ENCODE results near the gene ZBTB38.

ZBTB38 gene

DNA sequence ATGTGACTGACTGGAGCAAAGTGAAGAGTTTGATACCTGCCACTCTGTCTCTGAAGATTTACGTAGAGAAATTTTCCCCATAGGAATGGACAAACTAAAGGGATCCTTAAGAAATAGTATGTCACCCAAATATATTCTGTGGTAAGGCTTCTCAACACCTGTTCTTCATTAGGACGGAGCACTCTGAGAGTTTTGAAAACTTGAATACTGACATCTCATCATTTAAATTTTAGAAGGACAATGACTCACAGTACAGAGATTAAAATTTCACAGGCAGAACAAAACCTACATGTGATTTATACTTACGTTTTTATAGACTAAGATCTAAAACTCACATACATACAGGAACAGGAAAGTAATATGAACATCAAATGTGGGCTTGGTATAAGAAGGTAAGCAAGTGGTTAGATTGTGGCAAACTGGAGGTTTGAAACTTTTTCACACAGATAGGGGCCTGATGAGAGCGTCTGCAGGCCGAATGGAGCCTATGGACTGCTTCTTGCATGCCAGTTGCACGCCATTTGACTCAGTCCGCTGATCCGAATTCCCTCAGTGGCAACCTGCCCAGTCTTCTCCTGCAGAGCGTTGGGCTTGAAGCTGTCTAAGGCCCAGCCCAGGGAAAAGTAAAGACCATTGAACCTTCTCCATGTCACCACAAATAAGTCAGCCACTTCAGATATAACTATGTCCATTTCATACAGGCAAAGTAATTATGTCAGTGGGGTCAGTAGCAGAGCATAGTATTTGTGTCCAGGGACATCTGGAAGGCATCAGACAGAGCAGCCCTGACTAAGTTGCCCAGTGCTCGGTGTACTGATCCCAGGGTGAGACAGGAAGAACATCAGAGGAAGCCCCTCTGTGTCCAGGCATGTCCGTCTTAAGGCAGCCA is 45.7 kb downstream of the ZBTB38 start:
- Histone ChIP-seq H3K9me3 (ENCODE audit: control insufficient read depth in 5 of 5, low read length in 5 of 5) (no peaks in the 10 kb centered on the region), H3K27me3 (ENCODE audit: control insufficient read depth in 5 of 5, insufficient read depth in 4 of 5, low read length in 5 of 5) (no peaks in the 10 kb centered on the region), H3K36me3 (ENCODE audit: control insufficient read depth in 5 of 5, insufficient read depth in 5 of 5, low read length in 5 of 5) (peaks cover 8 to 41% (median 31%) of the 10 kb centered on the region in 5 donors), H3K27ac (ENCODE audit: low read depth, low read length) (peak overlapping the region; percentile 99), H3K9ac (ENCODE audit: low read length in 5 of 5) (peak overlapping the region in 1 of 5 donors; percentile 87), H3K4me3 (ENCODE audit: low read depth in 1 of 5, low read length in 5 of 5) (no peak overlapping the region), H3K4me1 (ENCODE audit: control insufficient read depth in 5 of 5, insufficient read depth in 5 of 5, low read length in 5 of 5) (peaks cover 13 to 58% (median 56%) of the 10 kb centered on the region in 5 donors)

GRCh38 chr3:141414800-141415462 is 46.6 kb downstream of the ZBTB38 start:
- Histone ChIP-seq H3K36me3 (ENCODE audit: control insufficient read depth in 5 of 5, insufficient read depth in 5 of 5, low read length in 5 of 5) (peaks cover 8 to 39% (median 31%) of the 10 kb centered on the region in 5 donors), H3K9me3 (ENCODE audit: control insufficient read depth in 5 of 5, low read length in 5 of 5) (no peaks in the 10 kb centered on the region), H3K27me3 (ENCODE audit: control insufficient read depth in 5 of 5, insufficient read depth in 4 of 5, low read length in 5 of 5) (no peaks in the 10 kb centered on the region), H3K27ac (ENCODE audit: low read depth, low read length) (no peak overlapping the region), H3K9ac (ENCODE audit: low read length in 5 of 5) (no peak overlapping the region), H3K4me1 (ENCODE audit: control insufficient read depth in 5 of 5, insufficient read depth in 5 of 5, low read length in 5 of 5) (peaks cover 13 to 56% (median 50%) of the 10 kb centered on the region in 5 donors), H3K4me3 (ENCODE audit: low read depth in 1 of 5, low read length in 5 of 5) (no peak overlapping the region)

GRCh38 chr3:141415953-141416352 is 47.6 kb downstream of the ZBTB38 start:
- Histone ChIP-seq H3K9me3 (ENCODE audit: control insufficient read depth in 5 of 5, low read length in 5 of 5) (no peaks in the 10 kb centered on the region), H3K27me3 (ENCODE audit: control insufficient read depth in 5 of 5, insufficient read depth in 4 of 5, low read length in 5 of 5) (no peaks in the 10 kb centered on the region), H3K27ac (ENCODE audit: low read depth, low read length) (no peak overlapping the region), H3K9ac (ENCODE audit: low read length in 5 of 5) (no peak overlapping the region), H3K36me3 (ENCODE audit: control insufficient read depth in 5 of 5, insufficient read depth in 5 of 5, low read length in 5 of 5) (peaks cover 8 to 39% (median 31%) of the 10 kb centered on the region in 5 donors), H3K4me1 (ENCODE audit: control insufficient read depth in 5 of 5, insufficient read depth in 5 of 5, low read length in 5 of 5) (peaks cover 11 to 52% (median 40%) of the 10 kb centered on the region in 5 donors), H3K4me3 (ENCODE audit: low read depth in 1 of 5, low read length in 5 of 5) (no peak overlapping the region)
